Ovary (tissue), 9 donors: Measurements from ENCODE around the gene FATE1. TPM values are rescaled to one million over a fixed set of nuclear protein-coding genes. Genes with fewer than 3 reads are reported as not detected.

Source experiments
- DNase-seq, 5 donors: peaks; one replicate each; pipeline ENCODE4 v3.0.0-alpha.2; 2019 to 2020
- H3K27ac ChIP-seq, 2 donors: fragments of 200-600 bp; one replicate each; pipeline versions ENCODE4 v1.5.1 to v1.8.0; 2019 to 2022
- H3K27me3 ChIP-seq: fragments of 200-600 bp; one replicate; pipeline ENCODE4 v1.8.0; 2022
- H3K36me3 ChIP-seq: fragments of 200-600 bp; sonication (generic); one replicate; pipeline ENCODE4 v1.5.1; 2019
- H3K4me1 ChIP-seq: one replicate; pipeline ENCODE4 v1.8.1; 2013; ENCODE audit warnings: mild to moderate bottlenecking, moderate library complexity; ENCODE audit not compliant: insufficient read depth
- H3K4me3 ChIP-seq: fragments of 200-600 bp; sonication (generic); one replicate; pipeline ENCODE4 v1.5.1; 2017
- H3K9me3 ChIP-seq, 2 donors: fragments of 200-600 bp in 1 of 2; sonication (generic) in 1 of 2; one replicate each; pipeline versions ENCODE4 v1.5.1 to v1.8.1; 2013 to 2019; ENCODE audit warnings: mild to moderate bottlenecking in 1 of 2, moderate library complexity in 1 of 2
- CTCF ChIP-seq, 3 donors: fragments of 450-650 bp in 2 of 3; fragments of 200-600 bp in 1 of 3; IDR thresholded peaks; one replicate each; pipeline versions ENCODE4 v1.5.1 to v1.8.0; 2016 to 2022; ENCODE audit warnings: antibody characterized with exemption in 3 of 3, mild to moderate bottlenecking in 1 of 3
- EP300 ChIP-seq: sonication (generic); formaldehyde crosslinking; IDR thresholded peaks from one replicate; pipeline ENCODE4 v1.6.1; 2017; ENCODE audit warnings: antibody characterized with exemption
- POLR2A ChIP-seq: fragments of 450-650 bp; IDR thresholded peaks from one replicate; pipeline ENCODE4 v1.6.1; 2017; ENCODE audit warnings: antibody characterized with exemption, mild to moderate bottlenecking, moderate library complexity
- WGBS, 3 donors: extraction: QIAGEN DNeasy Blood & Tissue Kit in 1 of 3; methylation state at CpG; one replicate each; pipeline versions ENCODE4 v1.1.5 to v1.1.7; 2013 to 2017; 5-methylcytosine and 5-hydroxymethylcytosine counted together
- intact Hi-C, 4 donors: fragments of 100-400 bp; cut with DNase I; formaldehyde crosslinking; loops; one replicate each; pipeline versions ENCODE4 v1.11.0 to v1.15.1; 2022 to 2023
- polyA plus RNA-seq, 2 donors: library from polyadenylated mRNA; stranded (reverse); fragments of 200-250 nt in 1 of 2; fragments of 350-450 nt in 1 of 2; fragmentation: Illumina TruSeq in 1 of 2; extraction: RNeasy Lipid Tissue Mini Kit (QIAGEN cat#74804) in 1 of 2; gene quantifications; one replicate each; pipeline ENCODE4 v1.2.3, GENCODE V29; 2013 to 2014
- total RNA-seq, 7 donors: library from RNA; depleted of rRNA in 2 of 7; stranded (reverse); fragments of >200 nt in 2 of 7; fragmentation: NEBNext Ultra II Directional in 3 of 7; extraction: Animal tissue kit (Norgen Biotek cat#: 25700) in 3 of 7; gene quantifications; one replicate each; pipeline versions ENCODE4 v1.1.0 to v1.2.4, GENCODE V29; 2016 to 2023
- donor health status: DM: no; HTN: no; CAD: no; lungs with moderate emphysema.
- donor health status: DM: no; HTN: no; CAD: no.
- donor health status: Bipolar disorder and iron deficiency.
- donor health status: DM: yes; HTN: yes; CAD: no.
- donor health status: DM: no; HTN: no; CAD: no.
- donor health status: DM: yes; HTN: yes; CAD: no.

Gene FATE1
- total and polyA plus RNA-seq, 9 donors: 1.4 TPM; not detected in 8

- Histone ChIP-seq H3K27ac (no peak overlapping the region), H3K9me3 (no peaks in the 10 kb centered on the region), H3K27me3 (no peaks in the 10 kb centered on the region), H3K36me3 (no peaks in the 10 kb centered on the region), H3K4me1 (no peaks in the 10 kb centered on the region), H3K4me3 (no peak overlapping the region)
- no peak for TF ChIP-seq CTCF (IDR thresholded peaks at IDR 0.05)
- no peak for TF ChIP-seq POLR2A
- intact Hi-C loops: no loop called here
- 41 to 47% (median 43%) methylated on average over 7 of the region's 7 CpGs for WGBS, 3 donors
- DNase-seq: no peak
Observed at GRCh38 chrX:151724563-151725337, 8.9 kb downstream of the FATE1 start.

- no peaks in the 10 kb centered on the region for H3K9me3 ChIP-seq
- 33 to 40% (median 33%) methylated on average over 1 of the region's 1 CpG for WGBS, 3 donors
- H3K36me3 ChIP-seq: no peaks in the 10 kb centered on the region
- no peak for DNase-seq
- no peak for TF ChIP-seq EP300
- no peak for TF ChIP-seq CTCF (IDR thresholded peaks at IDR 0.05)
- no peak for TF ChIP-seq POLR2A
- H3K27me3 ChIP-seq: no peaks in the 10 kb centered on the region
- H3K27ac ChIP-seq: no peak overlapping the region
- intact Hi-C loops: no loop called here
- H3K4me1 ChIP-seq: no peaks in the 10 kb centered on the region
- no peak overlapping the region for H3K4me3 ChIP-seq
Observed at GRCh38 chrX:151725338-151725614, 9.4 kb downstream of the FATE1 start.

- no peak overlapping the region for H3K27ac ChIP-seq
- 58 to 71% (median 65%) methylated on average over 4 to 5 of the region's 5 CpGs for WGBS, 3 donors
- no peak for DNase-seq
- intact Hi-C loops: no loop called here
- TF ChIP-seq EP300 (no peak), POLR2A (no peak), CTCF (IDR thresholded peaks at IDR 0.05) (no peak)
- no peaks in the 10 kb centered on the region for H3K4me1 ChIP-seq
- H3K36me3 ChIP-seq: no peaks in the 10 kb centered on the region
- H3K27me3 ChIP-seq: no peaks in the 10 kb centered on the region
- no peak overlapping the region for H3K4me3 ChIP-seq
- no peaks in the 10 kb centered on the region for H3K9me3 ChIP-seq
Observed at GRCh38 chrX:151726751-151727150, 10.9 kb downstream of the FATE1 start.

GRCh38 chrX:151727346-151727745 is 11.5 kb downstream of the FATE1 start:
- Histone ChIP-seq H3K27me3 (no peaks in the 10 kb centered on the region), H3K9me3 (no peaks in the 10 kb centered on the region), H3K4me1 (no peaks in the 10 kb centered on the region), H3K4me3 (no peak overlapping the region), H3K27ac (no peak overlapping the region), H3K36me3 (no peaks in the 10 kb centered on the region)
- TF ChIP-seq CTCF (IDR thresholded peaks at IDR 0.05): no peak
- TF ChIP-seq POLR2A: no peak
- TF ChIP-seq EP300: no peak
- 70 to 91% (median 79%) methylated on average over 4 of the region's 4 CpGs for WGBS, 3 donors
- intact Hi-C loops: no loop called here
- DNase-seq: no peak
